Lung (tissue), 12 donors: ENCODE data around the gene HPSE2. TPM values are rescaled to one million over a fixed set of nuclear protein-coding genes. Genes with fewer than 3 reads are reported as not detected.
"Not testable (repeated sequence)": the region's sequence is repeated elsewhere in the genome, so short reads cannot be mapped to it uniquely, and the experiment has no call there.

Source experiments
- ATAC-seq: fragments of 200-7000 bp; cut with Tn5 transposase; one replicate; pipeline ENCODE4 v1.9.1; 2020; ENCODE audit warnings: moderate number of reproducible peaks; ENCODE audit not compliant: insufficient read depth, low FRiP score
- DNase-seq, 3 donors: peaks; one replicate each; pipeline ENCODE4 v3.0.0-alpha.2; 2013 to 2017
- H3K27ac ChIP-seq, 2 donors: one replicate each; pipeline ENCODE4 v1.5.1; 2013; ENCODE audit warnings: mild to moderate bottlenecking in 2 of 2, moderate library complexity in 2 of 2, control low read depth in 1 of 2, inconsistent platforms in 1 of 2, low read depth in 1 of 2, low read length in 1 of 2
- H3K27me3 ChIP-seq, 3 donors: one replicate each; pipeline ENCODE4 v1.5.1; 2013; ENCODE audit warnings: low read length in 2 of 3; ENCODE audit not compliant: control insufficient read depth in 3 of 3, insufficient read depth in 3 of 3
- H3K36me3 ChIP-seq, 4 donors: one replicate each; pipeline ENCODE4 v1.5.1; 2013; ENCODE audit warnings: low read length in 4 of 4, mild to moderate bottlenecking in 1 of 4, moderate library complexity in 1 of 4; ENCODE audit not compliant: control insufficient read depth in 4 of 4, insufficient read depth in 4 of 4
- H3K4me1 ChIP-seq, 5 donors: one replicate each; pipeline ENCODE4 v1.5.1; 2013; ENCODE audit warnings: low read length in 5 of 5, mild to moderate bottlenecking in 2 of 5, moderate library complexity in 1 of 5; ENCODE audit not compliant: control insufficient read depth in 5 of 5, insufficient read depth in 5 of 5
- H3K4me3 ChIP-seq: one replicate; pipeline ENCODE4 v1.5.1; 2013; ENCODE audit warnings: mild to moderate bottlenecking, control low read depth, moderate library complexity
- H3K9ac ChIP-seq, 2 donors: one replicate each; pipeline ENCODE4 v1.5.1; 2013; ENCODE audit warnings: low read length in 2 of 2, control low read depth in 1 of 2; ENCODE audit not compliant: insufficient read depth in 1 of 2
- H3K9me3 ChIP-seq, 4 donors: one replicate each; pipeline ENCODE4 v1.5.1; 2013; ENCODE audit warnings: low read length in 3 of 4, mild to moderate bottlenecking in 1 of 4, moderate library complexity in 1 of 4; ENCODE audit not compliant: control insufficient read depth in 4 of 4, insufficient read depth in 3 of 4
- WGBS, 2 donors: extraction: QIAGEN DNeasy Blood & Tissue Kit; methylation state at CpG; one replicate each; pipeline ENCODE4 v1.1.7; 2013; 5-methylcytosine and 5-hydroxymethylcytosine counted together
- polyA plus RNA-seq, 2 donors: library from polyadenylated mRNA; stranded (reverse); fragments of 200-250 nt; gene quantifications; one replicate each; pipeline ENCODE4 v1.2.1, GENCODE V29; 2013
- total RNA-seq, 2 donors: library from RNA; depleted of rRNA in 1 of 2; stranded (reverse); fragments of >200 nt in 1 of 2; gene quantifications; one replicate each; pipeline ENCODE4 v1.2.1, GENCODE V29; 2014 to 2021
- TF ChIP-seq, protein P1 (sequence below): IDR thresholded peaks from 2 replicates; pipeline ENCODE4 v1.5.1; 2012; ENCODE audit warnings: mild to moderate bottlenecking; ENCODE audit errors: control extremely low read depth, extremely low read depth
- donor health status: control.
- donor health status: control.
- donor health status: Bipolar disorder and iron deficiency.
- donor health status: healthy.
- donor health status: DM: yes; HTN: yes; CAD: no.

Gene HPSE2
- total and polyA plus RNA-seq, 4 donors, result 0.32 to 47.3 (median 1.9) TPM

DNA sequence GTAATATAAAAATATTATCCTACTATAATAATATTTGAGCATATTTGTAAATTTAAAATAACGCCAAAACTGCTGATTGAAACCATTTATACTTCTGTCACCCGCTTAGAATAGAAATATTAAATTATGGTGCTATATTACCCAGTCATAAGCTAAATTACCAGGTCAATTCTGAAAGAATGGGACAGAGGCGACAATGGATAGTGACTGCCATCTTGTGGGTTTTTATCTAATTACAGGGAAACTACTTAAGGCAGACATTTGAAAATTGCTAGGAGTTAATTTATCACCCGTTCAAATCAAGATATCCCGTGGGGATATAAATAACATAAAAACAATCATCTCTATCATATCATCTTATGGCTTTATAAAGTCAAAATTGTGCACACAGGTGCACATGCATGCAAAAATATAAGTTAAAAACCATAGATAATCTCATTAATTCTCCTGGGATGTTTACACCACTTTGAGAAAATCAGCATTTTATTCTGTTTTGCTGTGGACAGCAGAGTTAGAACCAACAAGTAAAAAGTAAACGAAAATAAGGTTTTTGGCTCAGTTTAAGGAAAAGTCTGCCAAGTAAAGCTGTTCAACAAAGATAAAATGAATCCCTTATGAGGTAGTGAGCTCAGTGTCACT, 41.3 kb upstream of the HPSE2 start:
- H3K27me3 ChIP-seq, result no peaks in the 10 kb centered on the region
- H3K9me3 ChIP-seq, result no peaks in the 10 kb centered on the region
- TF ChIP-seq, protein P1, sequence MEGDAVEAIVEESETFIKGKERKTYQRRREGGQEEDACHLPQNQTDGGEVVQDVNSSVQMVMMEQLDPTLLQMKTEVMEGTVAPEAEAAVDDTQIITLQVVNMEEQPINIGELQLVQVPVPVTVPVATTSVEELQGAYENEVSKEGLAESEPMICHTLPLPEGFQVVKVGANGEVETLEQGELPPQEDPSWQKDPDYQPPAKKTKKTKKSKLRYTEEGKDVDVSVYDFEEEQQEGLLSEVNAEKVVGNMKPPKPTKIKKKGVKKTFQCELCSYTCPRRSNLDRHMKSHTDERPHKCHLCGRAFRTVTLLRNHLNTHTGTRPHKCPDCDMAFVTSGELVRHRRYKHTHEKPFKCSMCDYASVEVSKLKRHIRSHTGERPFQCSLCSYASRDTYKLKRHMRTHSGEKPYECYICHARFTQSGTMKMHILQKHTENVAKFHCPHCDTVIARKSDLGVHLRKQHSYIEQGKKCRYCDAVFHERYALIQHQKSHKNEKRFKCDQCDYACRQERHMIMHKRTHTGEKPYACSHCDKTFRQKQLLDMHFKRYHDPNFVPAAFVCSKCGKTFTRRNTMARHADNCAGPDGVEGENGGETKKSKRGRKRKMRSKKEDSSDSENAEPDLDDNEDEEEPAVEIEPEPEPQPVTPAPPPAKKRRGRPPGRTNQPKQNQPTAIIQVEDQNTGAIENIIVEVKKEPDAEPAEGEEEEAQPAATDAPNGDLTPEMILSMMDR, result no peak
- peak in 2 of 3 donors; percentile 33 to 36 for DNase-seq
- no peak overlapping the region for H3K27ac ChIP-seq
- WGBS, 2 donors, result 23 to 30% methylated on average over 6 of the region's 6 CpGs
- no peak for ATAC-seq
- peaks cover 0 to 3% (median 0%) of the 10 kb centered on the region in 5 donors for H3K4me1 ChIP-seq
- no peaks in the 10 kb centered on the region for H3K36me3 ChIP-seq
- no peak overlapping the region for H3K9ac ChIP-seq
- H3K4me3 ChIP-seq, result no peak overlapping the region

GRCh38 chr10:99266383-99266782, 30.7 kb upstream of the HPSE2 start:
- no peak overlapping the region for H3K27ac ChIP-seq
- H3K36me3 ChIP-seq, result no peaks in the 10 kb centered on the region
- no peak overlapping the region for H3K4me3 ChIP-seq
- DNase-seq (no peak), ATAC-seq (no peak)
- TF ChIP-seq, protein P1, result no peak
- H3K9me3 ChIP-seq, result peaks cover 0 to 9% (median 0%) of the 10 kb centered on the region in 4 donors
- H3K27me3 ChIP-seq, result no peaks in the 10 kb centered on the region
- H3K4me1 ChIP-seq, result no peaks in the 10 kb centered on the region
- WGBS, 2 donors, result 55 to 66% methylated on average over 4 of the region's 4 CpGs
- H3K9ac ChIP-seq, result no peak overlapping the region

DNA sequence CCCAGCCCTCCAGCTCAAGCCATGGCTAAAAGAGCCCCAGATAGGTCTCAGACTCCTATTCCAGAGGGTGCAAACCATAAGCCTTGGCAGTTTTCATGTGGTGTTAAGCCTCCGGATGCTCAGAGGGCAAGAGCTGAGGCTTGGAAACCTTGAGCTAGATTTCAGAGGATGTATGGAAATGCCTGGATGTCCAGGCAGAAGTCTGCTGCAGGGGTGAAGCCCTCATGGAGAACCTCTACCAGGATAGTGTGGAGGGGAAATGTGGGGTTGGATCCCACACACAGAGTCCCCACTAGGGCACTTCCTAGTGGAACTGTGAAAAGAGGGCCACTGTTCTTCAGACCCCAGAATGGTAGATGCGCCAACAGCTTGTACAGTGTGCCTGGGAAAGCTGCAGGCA, 13.2 kb upstream of the HPSE2 start:
- DNase-seq (no peak), ATAC-seq (no peak)
- peaks cover 0 to under 1% (median 0%) of the 10 kb centered on the region in 3 donors for H3K27me3 ChIP-seq
- no peak overlapping the region for H3K27ac ChIP-seq
- H3K9ac ChIP-seq, result no peak overlapping the region
- 48 to 96% methylated on average over 2 of the region's 2 CpGs for WGBS, 2 donors
- H3K9me3 ChIP-seq, result peaks cover 0 to 6% (median 1%) of the 10 kb centered on the region in 4 donors
- H3K36me3 ChIP-seq, result no peaks in the 10 kb centered on the region
- TF ChIP-seq, protein P1, result no peak
- H3K4me1 ChIP-seq, result no peaks in the 10 kb centered on the region
- H3K4me3 ChIP-seq, result no peak overlapping the region

DNA sequence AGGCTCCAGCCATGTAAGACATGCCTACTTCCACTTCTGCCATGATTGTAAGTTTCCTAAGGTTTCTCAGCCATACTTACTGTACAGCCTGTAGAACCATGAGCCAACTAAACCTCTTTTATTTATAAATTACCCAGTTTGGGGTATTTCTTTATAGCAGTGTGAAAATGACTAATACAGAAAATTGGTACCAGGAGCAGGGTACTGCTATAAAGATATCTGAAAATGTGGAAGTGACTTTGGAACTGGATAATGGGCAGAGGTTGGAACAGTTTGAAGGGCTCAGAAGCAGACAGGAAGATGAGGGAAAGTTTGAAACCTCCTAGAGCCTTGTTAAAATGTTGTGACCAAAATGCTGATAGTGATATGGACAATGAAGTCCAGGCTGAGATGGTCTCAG, 12.2 kb upstream of the HPSE2 start:
- ATAC-seq, H3K4me1 ChIP-seq, DNase-seq, H3K9me3 ChIP-seq, H3K36me3 ChIP-seq, H3K9ac ChIP-seq, H3K27ac ChIP-seq, H3K27me3 ChIP-seq, H3K4me3 ChIP-seq: not testable (repeated sequence)
